Activated CD4-positive, alpha-beta memory T cell treated with anti-CD3 and anti-CD28 coated beads for 36 hours (primary cell): Measurements from ENCODE around the gene TMEM151A. TPM values are rescaled to one million over a fixed set of nuclear protein-coding genes. Genes with fewer than 3 reads are reported as not detected.
A peak's percentile ranks its signal among the peaks of the same experiment; 100 is the strongest.
"Not testable (repeated sequence)": the region's sequence is repeated elsewhere in the genome, so short reads cannot be mapped to it uniquely, and the experiment has no call there.

Experiments used
- CTCF ChIA-PET: fragments of 350-600 bp; sonication (Branson Sonifier 250); formaldehyde crosslinking; loops from one replicate; lab custom pipeline; 2021; ENCODE audit warnings: antibody characterized with exemption, inconsistent platforms; lab: Charles Lee
- POLR2A ChIA-PET: fragments of 350-600 bp; sonication (Branson Sonifier 250); formaldehyde crosslinking; loops from one replicate; lab custom pipeline; 2021; ENCODE audit warnings: antibody characterized with exemption; lab: Charles Lee
- DNase-seq: peaks from one replicate; pipeline ENCODE4 v3.0.0-alpha.2; 2020
- H3K27ac Mint-ChIP-seq: one replicate; pipeline ENCODE4 v1.8.0; 2021; ENCODE audit warnings: mixed read lengths
- H3K27me3 Mint-ChIP-seq: one replicate; pipeline ENCODE4 v1.8.0; 2021; ENCODE audit warnings: mixed read lengths
- H3K36me3 Mint-ChIP-seq: one replicate; pipeline ENCODE4 v1.8.0; 2021; ENCODE audit warnings: mixed read lengths
- H3K4me1 Mint-ChIP-seq: one replicate; pipeline ENCODE4 v1.8.0; 2021; ENCODE audit warnings: low read depth, mixed read lengths
- H3K4me3 Mint-ChIP-seq: one replicate; pipeline ENCODE4 v1.8.0; 2021; ENCODE audit warnings: mild to moderate bottlenecking, mixed read lengths
- H3K9me3 Mint-ChIP-seq: one replicate; pipeline ENCODE4 v1.8.0; 2021; ENCODE audit warnings: mixed read lengths
- intact Hi-C: fragments of 100-400 bp; cut with micrococcal nuclease; formaldehyde crosslinking; loops from one replicate; pipeline ENCODE4 v1.15.1; 2023
- total RNA-seq, 2 experiments: library from RNA; stranded (reverse); gene quantifications; one replicate each; pipeline ENCODE4 v1.2.3, GENCODE V29; 2021

Gene TMEM151A
- total RNA-seq, 2 experiments from 2014 or later = not detected

DNA sequence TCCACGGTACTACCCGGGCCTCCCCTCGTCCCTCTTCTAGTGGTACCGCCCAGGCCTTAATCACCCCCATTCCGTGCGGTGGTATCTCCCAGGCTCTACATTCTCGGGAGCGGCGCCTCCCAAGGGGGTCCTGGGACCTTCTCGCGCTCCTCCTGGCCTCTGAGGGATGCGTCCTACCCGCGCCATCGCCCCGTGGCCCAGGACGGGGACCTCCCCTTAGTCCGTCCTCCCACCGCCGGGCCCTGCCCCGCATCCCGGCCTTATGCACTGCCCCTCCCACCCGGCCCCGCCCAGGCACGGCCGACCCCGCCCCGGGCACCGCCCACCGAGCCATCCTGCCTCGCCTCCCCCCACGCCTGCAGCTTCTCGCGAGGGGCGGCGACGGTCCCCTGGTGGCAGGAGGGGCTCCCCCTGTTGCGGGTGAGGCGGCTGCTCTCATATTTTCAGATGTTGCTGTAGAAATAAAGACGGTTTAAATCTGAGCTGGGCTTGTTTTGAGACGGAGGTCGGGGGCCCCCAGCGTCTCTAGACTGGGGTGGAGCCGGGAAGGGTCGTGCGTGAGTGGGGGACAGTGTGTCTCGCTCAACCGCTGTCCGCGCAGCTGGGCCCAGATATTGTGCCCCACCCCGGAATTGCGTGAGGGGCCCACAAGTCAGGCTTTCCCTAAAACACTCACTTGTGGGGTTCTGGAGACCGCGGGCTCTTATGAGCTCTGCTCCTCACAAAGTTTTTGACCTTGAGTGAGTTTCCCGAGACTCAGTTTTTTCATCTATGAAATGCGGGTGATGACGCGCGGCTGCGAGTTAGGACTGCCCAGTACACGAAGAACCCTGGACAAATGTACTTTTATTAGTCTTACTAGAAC, 24.1 kb upstream of the TMEM151A start:
- peak overlapping the region; percentile 86 for H3K4me3 Mint-ChIP-seq
- peak overlapping the region; percentile 90 for H3K27ac Mint-ChIP-seq
- peaks cover 21% of the 10 kb centered on the region for H3K36me3 Mint-ChIP-seq
- peaks cover 31% of the 10 kb centered on the region for H3K4me1 Mint-ChIP-seq
- ChIA-PET CTCF (interaction anchor here (0.8 to 4.2 kb wide), 5 partner anchors 12 to 45 kb away, joined by 3 to 22 read pairs (median 4); partner anchors contain the start of gene YIF1A), POLR2A (interaction anchor here (0.9 to 2.4 kb wide), 5 partner anchors 10 to 216 kb away, joined by 3 to 17 read pairs (median 6); partner anchors contain the start of genes SF3B2 and YIF1A)
- H3K9me3 Mint-ChIP-seq = no peaks in the 10 kb centered on the region
- intact Hi-C loops = loop anchor here (1.0 to 5.0 kb wide), 8 partner anchors 15 to 408 kb away; partner anchors contain the start of genes BRMS1, SF3B2 and YIF1A
- no peaks in the 10 kb centered on the region for H3K27me3 Mint-ChIP-seq
- peak; percentile 93 for DNase-seq

DNA sequence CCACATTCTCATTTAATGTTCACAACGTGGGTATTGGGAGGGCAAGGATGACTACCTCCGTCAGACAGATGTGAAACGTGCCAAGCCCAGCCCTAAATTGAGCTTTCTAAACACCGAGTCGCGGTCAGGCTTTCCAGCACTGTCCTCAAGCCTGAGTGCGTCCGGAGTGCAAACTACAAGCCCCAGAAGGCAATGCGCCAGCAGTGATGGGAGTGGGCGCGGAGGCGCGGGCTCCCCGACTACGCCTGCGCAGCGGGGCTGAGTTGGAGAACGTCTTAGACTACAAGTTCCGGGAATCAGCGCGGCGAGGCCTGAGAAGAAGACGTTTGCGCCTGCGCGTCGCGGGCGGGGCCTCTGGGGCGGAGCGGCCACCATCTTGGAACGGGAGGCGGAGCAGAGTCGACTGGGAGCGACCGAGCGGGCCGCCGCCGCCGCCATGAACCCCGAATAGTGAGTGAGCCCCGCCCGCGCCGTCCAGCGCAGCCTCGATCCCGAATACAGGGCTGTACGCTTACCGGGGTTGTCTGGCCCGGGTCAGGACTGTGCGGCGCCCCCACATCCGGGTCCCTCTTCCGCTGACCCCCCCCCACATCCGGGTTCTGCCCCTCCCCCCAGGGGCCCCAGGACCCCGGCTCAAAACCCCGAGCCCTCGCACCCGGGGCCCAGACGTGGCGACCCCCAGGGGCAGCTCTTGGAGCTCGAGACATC, 23.3 kb upstream of the TMEM151A start, which contains the start of gene RAB1B:
TSS of gene RAB1B (plus strand) at position 396 of the 708 bp plus-strand sequence. CDS start at position 437, 41 bp downstream.
- Mint-ChIP-seq H3K4me3 (peak within 1 kb of the TSS; percentile 86), H3K27ac (peak within 1 kb of the TSS; percentile 90), H3K4me1 (peaks cover 32% of the 10 kb centered on the region), H3K27me3 (no peaks in the 10 kb centered on the region), H3K36me3 (peaks cover 27% of the 10 kb centered on the region), H3K9me3 (no peaks in the 10 kb centered on the region)
- ChIA-PET CTCF (interaction anchor here (0.8 to 4.2 kb wide), 5 partner anchors 12 to 46 kb away, joined by 3 to 22 read pairs (median 4); partner anchors contain the start of gene YIF1A), POLR2A (interaction anchor here (0.9 to 2.4 kb wide), 5 partner anchors 9 to 216 kb away, joined by 3 to 17 read pairs (median 6); partner anchors contain the start of genes SF3B2 and YIF1A)
- intact Hi-C loops = loop anchor here (1.0 to 5.0 kb wide), 7 partner anchors 14 to 409 kb away; partner anchors contain the start of genes BRMS1, SF3B2 and YIF1A
- peak; percentile 100 for DNase-seq

DNA sequence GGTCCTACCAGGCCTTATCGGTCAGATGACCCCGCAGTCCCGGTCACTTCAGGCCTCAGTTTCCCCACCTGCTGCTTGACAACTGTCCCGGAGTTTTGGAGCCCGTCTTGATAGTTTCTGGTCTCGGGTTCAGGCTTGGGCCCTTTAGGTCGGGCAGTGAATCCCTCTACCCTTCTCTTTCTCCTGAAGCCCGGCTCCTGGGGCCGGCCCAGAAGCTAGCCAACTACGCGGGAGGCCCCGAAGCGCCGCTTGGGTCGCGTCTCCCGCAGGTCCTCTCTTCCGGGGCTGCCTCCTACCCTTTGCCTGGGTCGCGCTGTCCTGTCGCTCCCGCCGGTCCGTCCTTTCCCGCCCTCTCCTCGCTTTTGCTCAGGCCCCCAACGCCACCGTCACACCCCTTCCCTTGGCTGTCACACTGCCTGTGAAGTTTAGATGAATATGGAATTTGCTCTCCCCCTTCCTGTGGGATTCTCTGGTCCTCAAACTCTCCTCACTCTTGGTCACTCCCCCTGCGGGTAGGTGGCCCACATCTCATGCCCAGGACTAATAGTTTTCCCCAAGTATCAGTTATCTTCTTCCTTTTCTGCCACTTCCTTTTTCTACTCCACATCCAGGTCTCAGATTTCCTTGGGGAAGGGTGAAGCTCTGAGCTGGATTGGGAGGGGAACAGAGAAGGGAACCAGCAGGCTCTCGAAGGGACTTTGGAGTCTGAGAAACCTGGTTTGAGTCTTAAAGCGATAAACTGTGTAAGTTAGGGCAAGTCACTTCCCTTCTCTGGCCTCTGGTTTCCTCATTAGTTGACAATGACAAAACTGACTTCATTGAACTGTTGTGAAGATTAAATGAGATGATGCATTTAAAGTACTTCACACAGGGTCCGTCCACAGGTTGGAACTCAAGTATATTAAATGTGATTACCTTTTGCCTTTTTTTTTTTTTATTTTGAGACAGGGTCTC, 22.5 kb upstream of the TMEM151A start:
- peak; percentile 34 for DNase-seq
- intact Hi-C loops = loop anchor here (1.0 to 5.0 kb wide), 7 partner anchors 13 to 410 kb away; partner anchors contain the start of genes BRMS1, SF3B2 and YIF1A

DNA sequence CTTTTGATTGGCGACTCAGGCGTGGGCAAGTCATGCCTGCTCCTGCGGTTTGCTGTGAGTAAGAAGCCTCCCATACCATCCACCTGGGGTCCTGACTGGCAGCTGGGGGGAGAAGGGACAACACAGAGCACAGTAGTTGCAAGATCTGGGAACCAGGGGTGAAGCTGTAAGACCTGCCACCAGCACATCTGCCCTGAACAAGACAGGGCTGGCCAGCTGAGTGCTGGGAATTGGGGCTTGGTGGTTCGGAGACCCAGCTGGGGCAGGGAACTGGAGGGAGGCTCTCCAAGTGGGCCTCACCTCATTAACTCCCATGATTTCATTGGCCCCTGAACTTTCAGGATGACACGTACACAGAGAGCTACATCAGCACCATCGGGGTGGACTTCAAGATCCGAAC, 19.9 kb upstream of the TMEM151A start:
- ChIA-PET POLR2A (interaction anchor here (1.3 kb wide), 1 partner anchor 9 kb away, joined by 3 read pairs; no protein-coding TSS in a partner anchor), CTCF (interaction anchor here (2.2 to 2.5 kb wide), 2 partner anchors 11 to 50 kb away, joined by 8 to 16 read pairs; no protein-coding TSS in a partner anchor)
- no peaks in the 10 kb centered on the region for H3K27me3 Mint-ChIP-seq
- peaks cover 30% of the 10 kb centered on the region for H3K4me1 Mint-ChIP-seq
- no peak overlapping the region for H3K4me3 Mint-ChIP-seq
- DNase-seq = no peak
- peaks cover 27% of the 10 kb centered on the region for H3K36me3 Mint-ChIP-seq
- H3K9me3 Mint-ChIP-seq = no peaks in the 10 kb centered on the region
- no peak overlapping the region for H3K27ac Mint-ChIP-seq
- intact Hi-C loops = no loop called here

More for the DNA sequence above, 22.5 kb upstream of the TMEM151A start:
- peaks cover 29% of the 10 kb centered on the region for H3K36me3 Mint-ChIP-seq
- ChIA-PET POLR2A (interaction anchor here (2.4 kb wide), 1 partner anchor 19 kb away, joined by 17 read pairs; the partner anchor contains the start of gene YIF1A), CTCF (interaction anchor here (4.2 kb wide), 1 partner anchor 13 kb away, joined by 22 read pairs; no protein-coding TSS in a partner anchor)
- no peaks in the 10 kb centered on the region for H3K9me3 Mint-ChIP-seq
- peak overlapping the region; percentile 90 for H3K27ac Mint-ChIP-seq
- peak overlapping the region; percentile 86 for H3K4me3 Mint-ChIP-seq
- H3K4me1 Mint-ChIP-seq = peaks cover 32% of the 10 kb centered on the region
- no peaks in the 10 kb centered on the region for H3K27me3 Mint-ChIP-seq

DNA sequence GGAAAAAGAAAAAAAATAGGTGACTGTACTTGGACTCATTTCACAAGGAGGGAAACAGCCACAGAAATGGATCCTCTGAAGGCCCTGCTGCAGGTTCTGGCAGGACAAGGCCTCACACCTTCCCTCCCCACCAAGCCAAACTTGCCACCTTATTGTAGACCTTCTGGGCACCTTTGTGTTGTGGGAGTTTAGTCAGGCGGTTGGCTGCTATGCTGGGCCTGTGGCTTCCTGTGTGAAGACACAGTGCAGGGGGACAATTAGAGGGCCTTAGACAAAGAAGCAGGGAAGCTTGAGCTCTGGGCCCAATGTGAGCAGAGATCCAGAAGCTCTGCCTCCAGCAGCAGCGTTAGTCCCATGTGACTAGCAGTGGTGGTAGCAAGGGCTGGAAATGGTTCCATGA, 19.1 kb upstream of the TMEM151A start:
- intact Hi-C loops = no loop called here

DNA sequence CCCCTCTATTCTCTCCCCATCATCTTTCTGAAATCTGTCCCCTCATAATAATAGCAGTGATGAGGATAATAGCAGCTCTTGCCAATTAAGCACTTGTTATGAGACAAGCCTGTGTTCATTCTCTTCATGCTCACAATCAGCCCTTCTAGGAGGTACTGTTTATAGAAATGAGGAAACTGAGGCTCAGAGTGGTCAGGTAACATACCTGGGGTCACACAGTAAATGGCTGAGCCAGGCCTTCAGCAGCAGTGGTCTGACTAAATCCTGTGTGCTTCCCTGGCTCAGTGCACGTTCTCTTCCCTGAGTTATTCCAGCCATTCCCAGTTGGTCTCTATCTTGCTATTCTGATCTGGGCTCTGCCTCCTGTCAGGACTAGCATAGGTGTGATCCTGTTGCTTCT, 17.5 kb upstream of the TMEM151A start:
- no peak overlapping the region for H3K27ac Mint-ChIP-seq
- no peaks in the 10 kb centered on the region for H3K27me3 Mint-ChIP-seq
- peaks cover 22% of the 10 kb centered on the region for H3K4me1 Mint-ChIP-seq
- intact Hi-C loops = no loop called here
- H3K36me3 Mint-ChIP-seq = peaks cover 21% of the 10 kb centered on the region
- H3K9me3 Mint-ChIP-seq = no peaks in the 10 kb centered on the region
- no peak for DNase-seq
- ChIA-PET POLR2A (no interaction called here), CTCF (no interaction called here)
- H3K4me3 Mint-ChIP-seq = no peak overlapping the region

More for the DNA sequence above, 19.1 kb upstream of the TMEM151A start:
- ChIA-PET POLR2A (no interaction called here), CTCF (interaction anchor here (1.2 to 2.5 kb wide), 3 partner anchors 10 to 91 kb away, joined by 3 to 16 read pairs (median 8); no protein-coding TSS in a partner anchor)
- Mint-ChIP-seq H3K27ac (no peak overlapping the region), H3K9me3 (no peaks in the 10 kb centered on the region), H3K4me1 (peaks cover 24% of the 10 kb centered on the region), H3K4me3 (no peak overlapping the region), H3K27me3 (no peaks in the 10 kb centered on the region), H3K36me3 (peaks cover 22% of the 10 kb centered on the region)
- DNase-seq = no peak

DNA sequence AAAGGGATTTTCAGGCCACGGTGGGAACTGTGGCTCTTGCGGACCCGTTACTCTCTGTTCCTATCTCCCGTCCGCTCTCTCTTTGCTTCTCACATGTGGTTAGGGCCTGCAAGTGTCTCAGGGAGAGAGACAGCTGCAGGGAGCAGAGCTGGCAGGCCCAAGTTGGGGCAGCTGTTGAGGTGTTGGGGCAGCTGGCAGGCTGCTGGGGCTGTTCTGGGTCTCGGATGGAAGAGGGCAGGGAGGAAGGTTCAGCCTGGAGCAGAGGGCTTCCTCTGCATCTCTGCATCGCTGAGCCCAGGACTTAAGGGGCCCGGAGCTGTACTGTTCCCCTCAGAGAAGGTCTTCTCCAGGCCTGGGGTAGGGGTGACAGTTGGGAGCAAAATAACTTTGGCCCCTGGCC, 16.3 kb upstream of the TMEM151A start:
- DNase-seq = no peak
- H3K27me3 Mint-ChIP-seq = no peaks in the 10 kb centered on the region
- ChIA-PET POLR2A (no interaction called here), CTCF (no interaction called here)
- intact Hi-C loops = no loop called here
- peaks cover 16% of the 10 kb centered on the region for H3K36me3 Mint-ChIP-seq
- no peak overlapping the region for H3K4me3 Mint-ChIP-seq
- no peaks in the 10 kb centered on the region for H3K9me3 Mint-ChIP-seq
- H3K4me1 Mint-ChIP-seq = peaks cover 13% of the 10 kb centered on the region
- no peak overlapping the region for H3K27ac Mint-ChIP-seq

DNA sequence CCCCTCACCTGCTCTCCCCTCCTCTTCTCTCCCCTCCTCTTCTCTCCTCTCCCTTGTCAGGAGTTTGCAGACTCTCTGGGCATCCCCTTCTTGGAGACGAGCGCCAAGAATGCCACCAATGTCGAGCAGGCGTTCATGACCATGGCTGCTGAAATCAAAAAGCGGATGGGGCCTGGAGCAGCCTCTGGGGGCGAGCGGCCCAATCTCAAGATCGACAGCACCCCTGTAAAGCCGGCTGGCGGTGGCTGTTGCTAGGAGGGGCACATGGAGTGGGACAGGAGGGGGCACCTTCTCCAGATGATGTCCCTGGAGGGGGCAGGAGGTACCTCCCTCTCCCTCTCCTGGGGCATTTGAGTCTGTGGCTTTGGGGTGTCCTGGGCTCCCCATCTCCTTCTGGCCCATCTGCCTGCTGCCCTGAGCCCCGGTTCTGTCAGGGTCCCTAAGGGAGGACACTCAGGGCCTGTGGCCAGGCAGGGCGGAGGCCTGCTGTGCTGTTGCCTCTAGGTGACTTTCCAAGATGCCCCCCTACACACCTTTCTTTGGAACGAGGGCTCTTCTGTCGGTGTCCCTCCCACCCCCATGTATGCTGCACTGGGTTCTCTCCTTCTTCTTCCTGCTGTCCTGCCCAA, 15.6 kb upstream of the TMEM151A start:
- DNase-seq = no peak
- Mint-ChIP-seq H3K9me3 (no peaks in the 10 kb centered on the region), H3K27ac (no peak overlapping the region), H3K4me3 (no peak overlapping the region), H3K4me1 (peaks cover 9% of the 10 kb centered on the region), H3K27me3 (no peaks in the 10 kb centered on the region), H3K36me3 (peaks cover 13% of the 10 kb centered on the region)
- ChIA-PET POLR2A (no interaction called here), CTCF (no interaction called here)
- intact Hi-C loops = no loop called here

DNA sequence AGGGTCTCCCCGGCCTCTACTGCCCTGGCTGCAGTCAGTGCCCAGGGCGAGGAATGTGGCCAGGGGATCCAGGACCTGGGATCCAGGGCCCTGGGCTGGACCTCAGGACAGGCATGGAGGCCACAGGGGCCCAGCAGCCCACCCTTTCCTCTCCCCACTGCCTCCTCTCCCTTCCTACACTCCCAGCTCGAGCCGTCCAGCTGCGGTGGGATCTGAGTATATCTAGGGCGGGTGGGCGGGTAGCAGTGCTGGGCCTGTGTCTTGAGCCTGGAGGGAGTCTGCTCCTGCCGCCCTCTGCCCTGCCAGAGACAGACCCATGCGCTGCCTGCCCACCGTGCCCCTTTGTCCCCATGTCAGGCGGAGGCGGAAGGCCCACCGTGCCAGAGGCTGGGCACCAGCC, 15.1 kb upstream of the TMEM151A start:
- H3K9me3 Mint-ChIP-seq, H3K27me3 Mint-ChIP-seq, intact Hi-C loops, H3K4me1 Mint-ChIP-seq, DNase-seq, H3K27ac Mint-ChIP-seq, H3K4me3 Mint-ChIP-seq: not testable (repeated sequence)
- ChIA-PET CTCF (interaction anchor here (0.7 kb wide), 1 partner anchor 55 kb away, joined by 3 read pairs; no protein-coding TSS in a partner anchor), POLR2A (interaction anchor here (0.9 kb wide), 2 partner anchors 9 to 11 kb away, joined by 3 to 5 read pairs; no protein-coding TSS in a partner anchor)
- H3K36me3 Mint-ChIP-seq = peaks cover 13% of the 10 kb centered on the region

DNA sequence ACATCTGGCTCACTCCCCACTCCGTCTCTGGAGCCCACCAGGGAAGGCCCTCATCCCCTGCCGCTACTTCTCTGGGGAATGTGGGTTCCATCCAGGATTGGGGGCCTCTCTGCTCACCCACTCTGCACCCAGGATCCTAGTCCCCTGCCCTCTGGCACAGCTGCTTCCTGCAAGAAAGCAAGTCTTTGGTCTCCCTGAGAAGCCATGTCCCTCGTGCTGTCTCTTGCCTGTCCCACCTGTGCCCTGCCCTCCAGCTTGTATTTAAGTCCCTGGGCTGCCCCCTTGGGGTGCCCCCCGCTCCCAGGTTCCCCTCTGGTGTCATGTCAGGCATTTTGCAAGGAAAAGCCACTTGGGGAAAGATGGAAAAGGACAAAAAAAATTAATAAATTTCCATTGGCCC, 14.6 kb upstream of the TMEM151A start:
- DNase-seq, H3K27ac Mint-ChIP-seq, H3K4me3 Mint-ChIP-seq, H3K9me3 Mint-ChIP-seq, H3K4me1 Mint-ChIP-seq, H3K27me3 Mint-ChIP-seq, intact Hi-C loops: not testable (repeated sequence)
- ChIA-PET CTCF (interaction anchor here (0.6 to 0.7 kb wide), 2 partner anchors 18 to 56 kb away, joined by 3 read pairs; no protein-coding TSS in a partner anchor), POLR2A (interaction anchor here (0.9 kb wide), 2 partner anchors 9 to 10 kb away, joined by 3 to 5 read pairs; no protein-coding TSS in a partner anchor)
- H3K36me3 Mint-ChIP-seq = peaks cover 11% of the 10 kb centered on the region
